Pericardium fibroblast (primary cell): ENCODE measurements around the gene EXOC6. TPM values are rescaled to one million over a fixed set of nuclear protein-coding genes. Genes with fewer than 3 reads are reported as not detected.

Experiments used
- total RNA-seq: library from RNA; depleted of rRNA; stranded (reverse); fragments of >200 nt; gene quantifications from 2 replicates; pipeline ENCODE4 v1.2.3, GENCODE V29; 2015

Gene EXOC6, protein sequence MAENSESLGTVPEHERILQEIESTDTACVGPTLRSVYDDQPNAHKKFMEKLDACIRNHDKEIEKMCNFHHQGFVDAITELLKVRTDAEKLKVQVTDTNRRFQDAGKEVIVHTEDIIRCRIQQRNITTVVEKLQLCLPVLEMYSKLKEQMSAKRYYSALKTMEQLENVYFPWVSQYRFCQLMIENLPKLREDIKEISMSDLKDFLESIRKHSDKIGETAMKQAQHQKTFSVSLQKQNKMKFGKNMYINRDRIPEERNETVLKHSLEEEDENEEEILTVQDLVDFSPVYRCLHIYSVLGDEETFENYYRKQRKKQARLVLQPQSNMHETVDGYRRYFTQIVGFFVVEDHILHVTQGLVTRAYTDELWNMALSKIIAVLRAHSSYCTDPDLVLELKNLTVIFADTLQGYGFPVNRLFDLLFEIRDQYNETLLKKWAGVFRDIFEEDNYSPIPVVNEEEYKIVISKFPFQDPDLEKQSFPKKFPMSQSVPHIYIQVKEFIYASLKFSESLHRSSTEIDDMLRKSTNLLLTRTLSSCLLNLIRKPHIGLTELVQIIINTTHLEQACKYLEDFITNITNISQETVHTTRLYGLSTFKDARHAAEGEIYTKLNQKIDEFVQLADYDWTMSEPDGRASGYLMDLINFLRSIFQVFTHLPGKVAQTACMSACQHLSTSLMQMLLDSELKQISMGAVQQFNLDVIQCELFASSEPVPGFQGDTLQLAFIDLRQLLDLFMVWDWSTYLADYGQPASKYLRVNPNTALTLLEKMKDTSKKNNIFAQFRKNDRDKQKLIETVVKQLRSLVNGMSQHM
- total RNA-seq: 0.35 and 1.5 TPM in 2 replicates

DNA sequence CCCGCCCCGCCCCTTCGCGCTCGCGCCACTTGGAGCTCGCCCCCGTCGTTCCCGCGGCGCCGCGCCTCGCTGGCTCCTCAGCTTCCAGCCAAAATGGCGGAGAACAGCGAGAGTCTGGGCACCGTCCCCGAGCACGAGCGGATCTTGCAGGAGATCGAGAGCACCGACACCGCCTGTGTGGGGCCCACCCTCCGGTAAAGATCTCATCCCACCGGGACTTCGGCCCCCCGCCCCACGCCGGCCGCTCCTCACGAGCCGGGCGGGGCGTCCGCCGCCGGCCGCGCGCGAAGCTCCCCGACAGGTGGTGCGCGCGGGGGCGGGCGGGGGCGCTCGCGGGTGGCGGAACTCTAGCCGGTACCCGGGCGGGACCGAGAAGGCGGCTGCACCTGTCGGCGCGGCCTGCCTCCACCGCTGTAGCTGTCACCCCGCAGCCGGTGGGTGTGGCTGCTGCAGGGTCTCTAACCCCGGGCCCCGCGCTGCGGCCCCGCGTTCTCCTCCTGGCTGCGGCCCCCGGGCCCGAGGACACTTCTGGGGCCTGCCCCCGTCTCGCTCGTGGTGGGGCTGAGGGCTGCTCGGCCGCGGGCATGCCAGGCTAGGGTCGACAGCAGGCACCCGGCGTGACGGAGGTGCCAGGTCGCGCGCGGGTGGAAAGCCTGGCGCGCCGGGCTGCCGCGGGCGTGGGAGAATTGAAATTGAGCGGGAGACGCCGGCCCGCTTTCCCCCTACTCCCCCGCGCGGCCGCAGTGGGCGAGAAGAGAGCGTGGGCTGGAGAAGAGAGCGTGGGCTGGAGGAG, at the start of gene EXOC6:
TSS of gene EXOC6 (plus strand) at position 80 of the 793 bp plus-strand sequence. CDS start at position 94, 14 bp downstream.

DNA sequence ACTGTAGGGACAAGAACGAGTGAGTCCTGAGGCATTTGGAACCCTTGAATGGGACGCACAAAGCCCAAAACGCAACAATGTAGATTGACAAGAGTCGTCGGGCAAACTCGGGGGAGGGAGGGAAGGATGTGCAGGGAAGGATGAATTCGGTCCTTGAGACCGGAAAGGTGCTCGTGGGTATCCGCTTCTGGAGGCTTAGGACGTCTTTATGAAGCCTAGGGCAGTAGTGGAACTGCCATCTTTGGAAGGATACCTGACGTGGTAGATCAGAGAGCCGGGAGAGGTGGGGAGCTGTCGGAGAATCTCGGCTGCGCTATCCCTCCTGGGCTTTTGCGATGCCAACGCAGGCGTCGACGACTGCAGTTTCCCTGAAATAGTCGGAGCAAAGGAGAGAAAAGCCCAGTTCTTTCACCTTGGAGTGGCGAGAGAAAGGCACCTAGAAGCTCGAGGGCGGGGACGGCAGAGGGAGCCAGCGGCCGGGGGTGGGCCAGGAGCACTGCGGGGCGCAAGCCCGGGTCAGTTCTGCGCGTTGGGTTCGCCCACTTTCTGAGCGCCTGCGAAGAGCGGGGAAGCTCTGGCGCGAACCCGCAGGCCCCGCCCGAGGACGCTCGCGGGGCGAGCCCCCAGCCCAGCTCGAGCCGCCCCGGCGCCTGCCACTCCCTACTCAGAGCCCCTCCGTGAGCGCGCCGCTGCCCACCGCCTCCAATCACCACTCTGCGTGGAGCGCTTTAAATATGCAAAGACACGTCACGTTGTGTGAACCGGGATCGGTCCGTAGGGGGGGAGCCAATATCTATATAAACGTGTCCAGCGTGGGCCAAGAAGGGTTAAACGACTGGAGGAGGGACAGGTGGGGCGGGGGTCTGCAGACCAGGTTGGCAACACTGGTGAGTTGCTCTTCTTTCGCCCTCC, 211.9 kb downstream of the EXOC6 start, which contains the start of gene CYP26C1:
TSS of gene CYP26C1 (plus strand) at position 824 of the 912 bp plus-strand sequence. CDS start 466 bp downstream, outside the sequence.

DNA sequence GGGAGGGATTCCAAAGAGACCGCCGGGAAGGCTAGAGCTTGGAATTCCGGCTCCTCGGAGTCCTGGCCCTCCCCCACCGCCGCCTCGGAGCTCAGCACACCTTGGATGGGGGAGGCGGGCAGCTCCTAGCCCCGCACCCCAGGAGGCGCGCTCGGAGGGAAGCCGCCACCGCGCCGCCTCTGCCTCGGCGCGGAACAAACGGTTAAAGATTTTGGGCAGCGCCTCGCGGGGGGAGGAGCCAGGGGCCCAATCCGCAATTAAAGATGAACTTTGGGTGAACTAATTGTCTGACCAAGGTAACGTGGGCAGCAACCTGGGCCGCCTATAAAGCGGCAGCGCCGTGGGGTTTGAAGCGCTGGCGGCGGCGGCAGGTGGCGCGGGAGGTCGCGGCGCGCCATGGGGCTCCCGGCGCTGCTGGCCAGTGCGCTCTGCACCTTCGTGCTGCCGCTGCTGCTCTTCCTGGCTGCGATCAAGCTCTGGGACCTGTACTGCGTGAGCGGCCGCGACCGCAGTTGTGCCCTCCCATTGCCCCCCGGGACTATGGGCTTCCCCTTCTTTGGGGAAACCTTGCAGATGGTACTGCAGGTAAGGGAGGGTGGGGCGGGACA, 225.3 kb downstream of the EXOC6 start, which contains the start of gene CYP26A1:
TSS of gene CYP26A1 (plus strand) at position 355 of the 608 bp plus-strand sequence. CDS start at position 397, 42 bp downstream.

Other genes with a start within 250 kb of the EXOC6 start
- 0.12 and 0.51 TPM in 2 replicates for gene HHEX, start 158.6 kb upstream of the EXOC6 start, total RNA-seq
- gene CYP26C1, start 212.3 kb downstream of the EXOC6 start, total RNA-seq: not detected in 2 replicates
- not detected in 2 replicates for gene CYP26A1, start 225.4 kb downstream of the EXOC6 start, total RNA-seq